NCI-H2029 treated with DMSO at 0.1 percent for 48 hours (cell line): ENCODE results near the gene CMTM5.
"Not testable (repeated sequence)": the region's sequence is repeated elsewhere in the genome, so short reads cannot be mapped to it uniquely, and the experiment has no call there.

Source experiments
- DNase-seq: peaks from one replicate; lab custom pipeline; 2025; lab: John Stamatoyannopoulos, UW

Gene CMTM5

GRCh38 chr14:23379366-23380196 lies 2.7 kb downstream of the CMTM5 start:
- DNase-seq: peak; percentile 99

- DNase-seq: no peak
Observed at GRCh38 chr14:23380197-23380914, 3.5 kb downstream of the CMTM5 start.

- no peak for DNase-seq
Observed at GRCh38 chr14:23380976-23381375, 4.1 kb downstream of the CMTM5 start.

GRCh38 chr14:23381871-23382270 lies 5.0 kb downstream of the CMTM5 start:
- DNase-seq: peak; percentile 45

- no peak for DNase-seq
Observed at GRCh38 chr14:23382276-23382675, 5.4 kb downstream of the CMTM5 start.

GRCh38 chr14:23382731-23383440 lies 6.0 kb downstream of the CMTM5 start:
- no peak for DNase-seq

- no peak for DNase-seq
Observed at GRCh38 chr14:23384364-23385080, 7.7 kb downstream of the CMTM5 start.

GRCh38 chr14:23385244-23385641 lies 8.4 kb downstream of the CMTM5 start:
- no peak for DNase-seq

- no peak for DNase-seq
Observed at GRCh38 chr14:23385642-23386265, 8.9 kb downstream of the CMTM5 start.

- not testable (repeated sequence) for DNase-seq
Observed at GRCh38 chr14:23386266-23386657, 9.4 kb downstream of the CMTM5 start.

- DNase-seq: no peak
Observed at GRCh38 chr14:23386999-23387398, 10.2 kb downstream of the CMTM5 start.

GRCh38 chr14:23387916-23388882 lies 11.4 kb downstream of the CMTM5 start:
- DNase-seq: no peak

- DNase-seq: no peak
Observed at GRCh38 chr14:23388996-23389395, 12.2 kb downstream of the CMTM5 start.

- no peak for DNase-seq
Observed at GRCh38 chr14:23389396-23389795, 12.6 kb downstream of the CMTM5 start.

- not testable (repeated sequence) for DNase-seq
Observed at GRCh38 chr14:23389871-23390270, 13.0 kb downstream of the CMTM5 start.

GRCh38 chr14:23392613-23393012 lies 15.8 kb downstream of the CMTM5 start:
- no peak for DNase-seq

GRCh38 chr14:23396126-23396525 lies 19.3 kb downstream of the CMTM5 start:
- DNase-seq: no peak

- no peak for DNase-seq
Observed at GRCh38 chr14:23396781-23397407, 20.0 kb downstream of the CMTM5 start.

- peak; percentile 100 for DNase-seq
Observed at GRCh38 chr14:23398348-23398747, 21.5 kb downstream of the CMTM5 start.

- DNase-seq: peak; percentile 96
Observed at GRCh38 chr14:23399136-23399535, 22.3 kb downstream of the CMTM5 start.
